HG03442 (cell line): ENCODE data around the gene GTSF1L.
A peak's percentile ranks its signal among the peaks of the same experiment; 100 is the strongest.

Source experiments
- ATAC-seq: cut with Tn5 transposase; IDR thresholded peaks from one replicate; pipeline ENCODE4 v1.9.1; 2021; ENCODE audit warnings: mild to moderate bottlenecking, moderate library complexity; ENCODE audit not compliant: unreplicated experiment

Gene GTSF1L

GRCh38 chr20:43716757-43717615 lies 9.8 kb downstream of the GTSF1L start:
- no peak for ATAC-seq

GRCh38 chr20:43716123-43716522 lies 10.7 kb downstream of the GTSF1L start:
- ATAC-seq = no peak

GRCh38 chr20:43715511-43715910 lies 11.3 kb downstream of the GTSF1L start:
- ATAC-seq = no peak

- no peak for ATAC-seq
Measured at GRCh38 chr20:43715044-43715443, 11.8 kb downstream of the GTSF1L start.

GRCh38 chr20:43711098-43711654 lies 15.6 kb downstream of the GTSF1L start:
- ATAC-seq = peak; percentile 4

- peak; percentile 60 for ATAC-seq
Measured at GRCh38 chr20:43710370-43711044, 16.3 kb downstream of the GTSF1L start.

GRCh38 chr20:43702502-43702901 lies 24.3 kb downstream of the GTSF1L start:
- ATAC-seq = no peak

GRCh38 chr20:43700627-43701026 lies 26.2 kb downstream of the GTSF1L start:
- no peak for ATAC-seq

- no peak for ATAC-seq
Measured at GRCh38 chr20:43699941-43700565, 26.7 kb downstream of the GTSF1L start.

GRCh38 chr20:43695571-43695970 lies 31.2 kb downstream of the GTSF1L start:
- no peak for ATAC-seq

- ATAC-seq = no peak
Measured at GRCh38 chr20:43694763-43695162, 32.0 kb downstream of the GTSF1L start.

- ATAC-seq = no peak
Measured at GRCh38 chr20:43691928-43692524, 34.8 kb downstream of the GTSF1L start.

GRCh38 chr20:43690943-43691598 lies 35.7 kb downstream of the GTSF1L start:
- no peak for ATAC-seq

- no peak for ATAC-seq
Measured at GRCh38 chr20:43689165-43689564, 37.6 kb downstream of the GTSF1L start.

- no peak for ATAC-seq
Measured at GRCh38 chr20:43686820-43687219, 40.0 kb downstream of the GTSF1L start.

GRCh38 chr20:43682446-43682845 lies 44.4 kb downstream of the GTSF1L start:
- ATAC-seq = peak; percentile 25

- peak; percentile 87 for ATAC-seq
Measured at GRCh38 chr20:43681991-43682410, 44.8 kb downstream of the GTSF1L start.

GRCh38 chr20:43681468-43681942 lies 45.3 kb downstream of the GTSF1L start:
- ATAC-seq = no peak

GRCh38 chr20:43680981-43681380 lies 45.8 kb downstream of the GTSF1L start:
- no peak for ATAC-seq

- ATAC-seq = no peak
Measured at GRCh38 chr20:43676368-43676767, 50.4 kb downstream of the GTSF1L start.
